GM11168 (cell line): ENCODE measurements around the gene LCA5L.

Experiments used
- in situ Hi-C: fragments of 300-500 bp; cut with MboI; formaldehyde crosslinking; loops from one replicate; pipeline ENCODE4 v1.12.0; 2022; ENCODE audit warnings: low sequenced_read_pairs; ENCODE audit not compliant: unreplicated experiment

The LCA5L gene

DNA sequence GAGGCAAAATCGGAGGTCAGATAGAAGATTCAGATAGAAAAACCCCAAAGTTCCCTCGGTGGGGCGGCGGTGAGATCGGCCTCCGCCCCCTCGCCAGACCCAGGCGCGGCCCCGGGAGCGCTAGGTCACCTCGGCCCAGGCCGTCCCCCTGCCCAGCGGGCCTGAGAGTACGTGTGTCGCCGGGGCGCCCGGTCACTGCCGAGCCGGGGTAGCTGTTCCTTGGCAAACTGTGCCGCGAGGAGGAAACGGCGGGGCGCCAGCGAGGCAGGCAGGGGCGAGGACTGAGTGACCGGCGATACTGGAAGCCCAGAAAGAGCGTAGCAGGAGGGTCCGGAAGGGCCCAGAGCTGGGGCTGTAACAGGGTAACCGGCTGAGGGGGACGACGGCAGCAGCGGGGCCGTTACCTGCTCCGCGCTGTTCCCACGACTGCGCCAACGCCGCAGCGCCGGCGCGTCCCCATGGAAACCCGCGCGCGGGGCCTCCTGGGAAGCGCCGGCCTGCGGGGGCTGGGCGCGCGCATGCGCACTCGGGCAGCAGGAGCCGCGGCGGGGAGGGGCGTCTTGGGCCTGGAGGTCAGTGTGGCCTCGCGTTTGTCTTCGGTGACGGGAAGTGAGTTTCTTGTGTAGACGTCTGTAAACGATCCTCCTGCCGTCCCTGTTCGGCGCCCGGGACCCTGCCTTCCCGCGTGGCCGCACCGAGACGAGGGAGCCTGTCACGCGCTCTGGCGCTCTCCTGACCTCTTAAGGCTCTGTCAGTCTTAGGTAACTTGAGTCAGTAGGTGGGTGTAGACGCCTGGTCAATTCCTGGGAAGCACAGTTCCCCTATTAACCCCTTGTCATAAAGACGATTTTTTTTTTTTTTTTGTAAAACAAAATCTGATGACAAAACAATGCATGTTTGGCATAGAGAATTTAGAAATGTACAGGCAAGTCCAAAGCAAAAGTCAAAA is at the start of gene LCA5L:
TSS of gene LCA5L (minus strand) at position 458 of the 949 bp plus-strand sequence. CDS start 17,285 bp downstream, outside the sequence.
- in situ Hi-C loops, result no loop called here

DNA sequence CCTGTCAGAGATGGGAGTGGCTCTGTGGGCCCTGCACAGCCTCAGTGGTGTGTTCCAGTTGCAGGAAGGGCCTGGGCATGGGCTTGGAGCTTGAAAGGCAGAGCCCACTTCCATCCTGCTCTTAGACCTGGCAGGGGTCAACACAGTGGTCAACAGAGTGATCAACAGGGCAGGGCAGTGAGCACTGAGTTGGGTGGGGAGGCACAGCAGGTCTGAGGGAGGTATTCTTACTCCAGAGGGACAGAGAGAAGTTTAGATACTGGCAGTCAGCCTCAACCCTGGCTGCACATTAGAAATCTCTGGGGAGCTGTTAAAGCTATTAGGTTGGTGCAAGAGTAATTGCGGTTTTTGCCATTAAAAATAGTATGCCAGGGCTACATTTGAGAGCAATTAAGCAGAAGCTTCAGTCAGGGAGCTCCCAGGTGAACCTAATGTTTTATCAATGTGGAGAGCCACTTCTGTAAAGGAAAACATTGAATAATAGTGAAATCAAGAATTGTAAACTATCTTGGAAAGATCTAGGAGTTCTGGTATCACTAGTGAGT is 43.9 kb upstream of the LCA5L start:
- in situ Hi-C loops, result no loop called here

DNA sequence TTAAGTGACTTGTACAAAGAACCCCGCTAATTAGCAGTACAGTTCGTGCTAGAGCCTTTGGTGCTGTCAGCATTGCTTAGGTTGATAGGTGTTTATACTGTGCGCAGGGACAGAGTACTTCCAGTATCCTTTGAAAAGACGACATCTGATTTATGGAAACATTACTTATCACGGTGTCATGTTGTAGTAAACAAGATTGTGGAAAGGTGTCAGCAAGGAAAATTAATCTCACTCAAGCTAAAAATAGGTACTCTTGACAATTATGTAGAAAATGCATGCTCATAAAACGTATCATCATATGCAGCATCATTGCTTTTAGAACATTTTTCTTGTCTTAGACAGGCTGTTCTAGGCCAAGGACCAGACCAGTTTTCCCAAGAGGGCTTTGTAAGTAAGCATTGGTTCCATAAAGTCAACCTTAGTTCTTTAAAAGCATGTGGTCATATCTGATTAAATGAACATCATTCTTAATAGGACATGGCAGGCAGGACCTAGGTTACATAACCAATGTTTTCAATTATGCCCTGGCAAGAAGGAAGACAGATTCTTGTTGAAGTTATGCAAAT is 39.2 kb upstream of the LCA5L start:
- in situ Hi-C loops, result no loop called here

DNA sequence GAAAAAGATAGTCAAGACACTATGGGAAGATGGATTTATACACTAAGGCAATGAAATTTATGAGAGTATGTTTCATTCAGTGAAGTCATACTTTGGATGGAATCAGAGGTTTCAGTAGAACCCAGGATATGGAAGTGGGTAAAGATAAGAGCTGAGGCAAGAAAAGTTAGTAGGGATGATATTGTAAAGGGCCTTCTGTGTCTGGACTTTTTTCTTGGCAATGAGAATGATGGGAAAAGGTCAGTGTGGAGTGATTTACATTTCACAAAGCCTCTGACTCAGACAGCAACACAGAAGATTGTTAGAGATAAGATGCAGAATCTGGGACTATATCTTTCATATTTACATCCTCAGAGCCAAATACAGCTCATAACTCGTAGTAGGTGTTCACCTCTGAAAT is 38.3 kb upstream of the LCA5L start:
- in situ Hi-C loops, result no loop called here

DNA sequence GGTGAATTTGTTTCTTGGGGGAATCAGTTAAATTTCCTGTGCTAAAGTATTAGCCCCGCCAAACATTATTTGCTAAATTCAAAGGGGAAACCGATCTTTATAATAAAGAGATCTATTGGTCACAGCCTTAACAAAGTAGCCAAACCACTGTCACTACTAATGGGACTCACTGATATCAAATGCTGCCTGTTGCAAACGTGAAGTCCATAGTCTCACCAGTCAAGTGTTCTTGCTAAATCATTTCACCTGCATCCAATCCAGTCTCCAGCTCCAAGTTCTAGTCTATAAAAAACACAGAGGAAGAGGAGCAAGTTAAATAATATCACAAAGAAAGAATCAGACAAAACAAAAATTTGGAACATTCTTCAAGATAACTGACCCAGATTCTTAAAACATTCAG is 36.3 kb upstream of the LCA5L start:
- in situ Hi-C loops, result no loop called here

DNA sequence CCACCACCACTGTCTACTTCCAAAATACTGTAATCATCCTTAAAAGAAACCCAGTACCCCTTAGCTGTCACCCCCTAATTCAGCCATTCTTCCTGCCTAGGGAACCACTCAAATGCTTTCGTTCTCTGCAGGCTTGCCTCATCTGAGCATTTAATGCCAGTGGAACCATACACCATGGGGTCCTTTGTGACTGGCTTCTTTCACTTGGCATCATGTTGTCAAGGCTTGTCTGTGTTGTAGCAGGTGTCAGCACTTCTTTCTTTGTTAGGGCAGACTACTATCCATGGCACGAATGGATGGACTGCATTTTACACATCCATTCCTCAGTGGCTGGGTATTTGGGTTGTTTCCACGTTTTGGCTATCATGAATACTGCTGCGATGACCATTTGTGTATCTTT is 34.7 kb upstream of the LCA5L start:
- in situ Hi-C loops, result no loop called here

DNA sequence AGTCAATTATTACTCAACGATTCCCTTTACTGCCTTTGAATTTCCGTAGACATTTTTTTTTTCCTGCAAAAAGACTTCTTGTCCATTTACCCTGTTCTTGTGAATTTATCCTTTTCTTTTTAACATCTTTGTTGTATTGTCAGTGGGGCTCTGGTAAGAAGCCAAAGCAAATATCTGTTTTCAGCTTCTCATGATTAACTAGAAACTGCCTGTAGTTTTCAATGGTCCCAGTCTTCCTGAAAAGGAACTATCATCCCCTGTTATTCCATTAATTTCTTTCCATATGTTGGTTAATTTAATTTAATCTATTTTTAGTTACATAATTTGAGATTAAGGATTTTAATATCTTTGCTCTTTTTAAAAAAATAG is 34.2 kb upstream of the LCA5L start:
- in situ Hi-C loops, result no loop called here

DNA sequence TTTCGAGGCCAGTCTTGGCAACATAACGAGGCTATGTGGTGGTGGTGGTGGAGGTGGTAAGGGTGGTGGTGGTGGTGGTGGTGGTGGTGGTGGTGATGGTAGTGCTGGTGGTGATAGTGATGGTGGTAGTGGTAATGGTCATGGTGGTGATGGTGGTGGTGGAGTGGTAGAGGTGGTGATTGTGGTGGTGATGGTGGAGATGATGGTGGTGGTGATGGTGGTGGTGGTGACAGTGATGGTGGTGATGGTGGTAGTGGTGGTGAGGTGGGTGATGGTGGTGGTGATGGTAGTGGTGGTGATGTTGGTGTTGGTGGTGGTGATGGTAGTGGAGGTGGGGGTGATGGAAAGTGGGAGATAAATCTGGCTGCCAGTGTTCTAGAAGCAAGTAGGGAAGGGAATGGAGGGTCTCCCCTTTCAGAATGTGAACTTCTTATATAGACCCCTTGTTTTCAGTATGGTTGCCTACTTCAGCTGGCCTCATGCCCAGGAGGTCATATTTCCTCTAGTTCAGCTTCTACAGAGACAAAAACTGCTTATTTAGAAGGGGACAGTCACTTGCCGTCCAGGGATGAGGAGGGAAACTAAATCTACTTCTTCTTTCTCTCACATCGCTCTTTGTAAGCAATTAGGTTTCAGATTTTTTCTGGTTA is 33.7 kb upstream of the LCA5L start:
- in situ Hi-C loops, result no loop called here

DNA sequence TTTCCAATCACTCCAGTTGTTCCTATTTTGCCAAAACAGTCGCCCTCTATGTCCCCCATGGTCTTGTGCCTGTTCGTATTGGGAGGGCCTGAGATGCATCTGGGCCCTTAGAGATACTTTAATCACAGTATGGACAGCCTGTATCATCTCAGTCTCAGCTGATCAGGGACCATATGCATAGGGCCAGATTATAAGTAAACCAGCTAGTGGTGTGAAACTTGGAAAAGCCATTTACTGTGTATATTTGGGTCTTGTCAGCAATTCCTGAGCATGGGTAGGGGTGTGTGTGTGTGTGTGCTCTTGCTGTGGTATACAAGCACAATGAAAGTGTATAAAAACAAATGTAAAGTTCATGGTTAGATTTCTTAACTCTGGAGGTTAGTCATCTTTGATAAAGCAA is 29.0 kb upstream of the LCA5L start:
- in situ Hi-C loops, result no loop called here

DNA sequence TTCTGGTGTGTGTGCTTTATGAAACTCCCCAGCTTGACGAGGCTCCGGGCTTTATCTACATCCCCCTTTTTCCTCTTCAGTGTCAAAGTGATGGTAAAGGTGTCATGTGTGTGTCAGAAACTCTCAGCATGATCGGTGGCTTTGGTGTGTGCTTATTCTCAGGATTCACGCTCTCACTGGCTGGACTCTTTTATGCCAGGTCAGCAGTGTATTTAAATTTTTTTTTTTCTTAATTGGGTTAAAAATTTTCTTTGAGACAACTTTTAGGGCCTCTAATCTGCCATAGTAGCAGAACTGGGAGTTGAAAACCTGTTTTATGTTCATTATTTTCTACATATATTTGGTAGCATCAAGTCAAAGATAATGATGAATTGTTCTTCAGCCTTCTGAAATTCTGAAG is 27.2 kb upstream of the LCA5L start:
- in situ Hi-C loops, result no loop called here

DNA sequence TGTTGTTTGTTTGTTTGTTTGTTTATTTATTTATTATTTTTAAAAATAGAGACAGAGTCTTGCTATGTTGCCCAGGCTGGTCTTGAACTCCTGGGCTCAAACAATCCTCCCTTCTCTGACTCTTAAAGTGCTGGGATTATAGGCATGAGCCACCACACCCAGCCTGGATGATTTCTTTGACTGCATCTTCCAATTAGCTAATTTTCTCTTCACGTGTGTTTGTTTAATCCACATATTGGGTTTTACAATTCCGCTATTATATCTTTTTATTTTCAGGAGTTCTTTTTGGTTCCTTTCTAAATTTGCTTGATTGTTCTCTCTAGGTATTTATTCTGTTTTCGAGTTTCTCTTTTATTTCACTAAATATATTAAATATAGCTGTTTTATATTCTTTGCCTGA is 26.0 kb upstream of the LCA5L start:
- in situ Hi-C loops, result no loop called here

DNA sequence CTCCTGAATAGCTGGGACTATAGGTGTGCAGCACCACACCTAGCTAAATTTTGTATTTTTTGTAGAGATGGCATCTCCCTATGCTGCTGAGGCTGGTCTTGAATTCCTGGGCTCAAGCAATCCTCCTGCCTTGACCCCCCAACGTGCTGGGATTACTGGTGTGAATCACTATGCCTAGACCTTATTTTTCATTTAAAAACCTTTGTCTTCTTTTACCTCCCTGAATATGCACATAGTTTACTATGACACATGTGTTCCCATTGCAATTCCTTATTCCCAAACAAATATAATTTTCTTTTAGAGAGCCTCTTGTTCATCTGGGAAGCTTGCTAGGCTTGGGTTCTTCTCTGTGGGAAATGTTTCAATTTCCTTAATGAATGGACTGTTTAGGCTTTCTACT is 23.0 kb upstream of the LCA5L start:
- in situ Hi-C loops, result no loop called here

DNA sequence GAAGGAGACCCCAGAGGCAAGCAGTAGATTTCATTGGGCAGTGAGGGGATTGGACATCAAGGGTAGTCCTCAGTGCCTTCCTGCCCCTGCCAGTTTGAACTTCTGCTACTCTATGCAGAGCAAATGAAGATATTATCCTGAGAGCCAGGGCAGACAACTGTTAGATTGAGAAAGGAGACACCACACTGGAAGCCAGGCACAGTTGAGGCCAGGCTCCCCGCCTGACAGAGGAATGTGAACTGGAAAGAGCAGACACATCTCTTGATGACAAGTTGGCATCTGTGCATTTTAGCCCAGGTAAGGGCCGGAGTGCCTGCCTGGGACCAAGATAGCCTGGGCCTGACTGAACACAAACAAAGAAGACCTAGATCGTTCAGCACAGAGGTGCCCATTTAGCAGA is 22.2 kb upstream of the LCA5L start:
- in situ Hi-C loops, result no loop called here

DNA sequence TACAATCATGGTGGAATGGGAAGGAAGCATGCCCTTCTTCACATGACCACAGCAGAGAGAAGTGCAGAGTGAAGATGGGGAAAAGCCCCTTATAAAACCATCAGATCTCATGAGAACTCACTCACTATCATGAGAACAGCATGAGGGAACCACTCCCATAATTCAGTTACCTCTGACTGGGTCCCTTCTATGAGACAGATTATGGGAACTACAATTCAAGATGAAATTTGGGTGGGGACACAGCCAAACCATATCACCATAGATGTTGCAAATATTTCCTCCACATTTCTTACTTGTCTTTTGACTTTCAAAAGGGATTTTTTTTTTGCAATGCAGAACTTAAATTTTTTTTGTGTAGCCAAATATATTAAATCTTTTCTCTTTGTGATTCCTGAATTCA is 21.0 kb upstream of the LCA5L start:
- in situ Hi-C loops, result no loop called here

DNA sequence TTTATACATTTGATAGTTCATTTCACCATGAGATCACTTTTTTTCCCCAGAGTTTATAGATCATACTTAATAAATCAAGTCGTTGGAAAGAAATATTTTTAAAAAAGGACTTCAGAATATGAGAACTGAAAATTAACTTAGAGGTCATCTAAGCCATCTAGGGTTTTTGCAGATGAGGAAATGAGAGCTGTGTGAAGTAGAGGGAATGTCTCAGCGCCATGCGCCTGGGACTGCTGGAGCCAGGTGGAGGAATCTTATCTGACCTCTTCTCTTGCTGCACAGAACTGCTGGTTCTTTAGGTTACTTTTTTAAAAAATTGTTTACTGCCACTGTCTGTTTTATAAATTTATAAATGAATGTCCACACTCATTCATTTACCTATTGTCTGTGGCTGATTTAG is 17.7 kb upstream of the LCA5L start:
- in situ Hi-C loops, result no loop called here

DNA sequence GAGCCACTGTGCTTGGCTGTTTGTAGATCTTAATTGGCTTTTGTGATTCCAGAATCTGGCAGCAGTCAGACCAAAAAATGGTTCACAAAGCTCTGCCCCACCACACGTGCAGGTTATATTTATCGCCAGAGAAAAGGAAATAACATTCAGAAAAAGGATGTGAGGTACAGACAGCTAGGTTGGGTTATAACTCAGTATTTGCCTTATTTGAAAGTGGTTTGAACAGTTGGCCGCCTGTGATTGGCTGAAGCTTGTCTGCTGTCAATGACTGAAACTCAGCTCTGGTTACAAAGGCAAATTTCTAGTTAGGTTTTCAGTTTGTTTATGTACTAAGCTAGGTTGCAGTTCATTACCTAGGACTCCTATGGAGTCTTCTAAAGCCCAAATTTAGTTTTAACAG is 15.8 kb upstream of the LCA5L start:
- in situ Hi-C loops, result no loop called here

DNA sequence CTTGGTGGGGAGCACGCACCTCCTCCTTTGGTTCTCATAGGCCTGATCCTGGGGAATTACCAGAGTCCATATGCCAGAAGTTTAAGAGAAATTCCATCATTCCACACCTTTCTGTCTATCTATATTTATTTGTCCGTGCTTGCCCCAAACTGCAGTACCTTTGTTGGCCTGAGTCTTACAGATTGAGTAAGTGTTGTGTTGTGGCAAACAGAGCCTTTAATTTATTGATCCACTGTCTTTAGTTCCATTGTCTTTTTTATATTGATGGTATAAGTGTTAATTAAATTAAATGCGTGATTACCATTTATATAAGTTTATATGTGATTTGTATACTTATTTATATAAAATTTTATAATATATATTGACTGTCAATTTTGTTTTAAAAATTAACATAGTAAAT is 11.1 kb upstream of the LCA5L start:
- in situ Hi-C loops, result no loop called here

DNA sequence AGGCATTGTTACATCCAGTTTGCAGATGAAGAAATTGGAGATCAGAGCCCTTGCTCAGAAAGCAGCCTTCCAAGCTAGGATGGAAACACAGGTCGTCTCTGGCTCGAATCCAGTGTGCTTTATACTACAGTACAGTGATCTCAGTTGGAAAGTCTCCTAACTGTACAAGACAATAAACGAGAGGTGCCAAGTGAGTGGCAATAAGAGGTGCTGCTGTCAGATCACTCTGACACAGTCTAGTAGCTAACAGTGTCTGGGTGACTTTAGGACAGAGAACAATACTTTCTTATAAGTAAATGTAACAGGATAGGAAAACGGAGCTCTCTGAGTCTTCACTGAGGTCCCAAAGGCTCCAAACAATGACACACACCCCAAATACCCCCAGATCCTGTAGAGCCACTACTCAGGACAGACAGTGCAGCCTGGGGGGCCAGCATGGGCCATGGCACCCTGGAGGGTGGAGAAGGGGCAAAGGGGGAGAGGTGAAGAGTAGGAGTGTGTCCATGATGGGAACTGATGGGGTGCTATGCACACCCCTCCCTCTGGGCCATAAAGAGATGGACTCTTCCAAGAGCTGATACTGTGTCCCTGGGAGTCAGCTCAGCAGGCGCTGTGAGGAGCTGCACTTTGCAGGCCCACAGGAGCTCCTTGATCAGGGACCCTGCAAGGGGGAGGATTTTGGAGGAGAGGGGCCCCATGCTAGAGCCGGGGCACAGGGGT is 9.5 kb upstream of the LCA5L start:
- in situ Hi-C loops, result no loop called here

DNA sequence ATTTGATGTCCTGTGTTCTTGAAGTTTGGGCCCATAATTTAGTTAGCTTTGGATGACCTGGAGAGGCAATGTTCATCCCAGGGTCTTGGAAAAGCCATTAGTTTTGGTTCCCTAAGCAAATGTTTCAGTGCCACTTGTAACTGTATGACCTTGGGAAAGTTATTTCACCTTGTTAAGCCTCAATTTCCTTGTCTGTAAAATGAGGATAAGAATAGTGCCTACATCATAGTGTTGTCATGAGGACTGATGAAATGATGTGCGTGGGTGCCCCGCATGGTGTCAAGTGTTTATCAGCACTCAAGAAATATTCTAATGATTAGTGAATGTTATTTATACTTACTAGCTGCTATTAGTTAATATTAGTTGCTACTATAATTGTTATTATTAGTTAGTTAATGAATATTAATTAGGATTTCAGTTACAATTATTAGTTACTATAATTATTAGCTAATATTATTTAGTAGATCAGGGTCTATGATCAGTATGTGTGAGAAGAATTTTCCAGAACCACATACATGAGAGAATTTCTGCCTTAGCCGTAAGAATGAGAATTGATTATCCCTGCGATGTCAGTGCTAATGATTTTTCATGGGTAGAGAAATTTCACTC is 8.1 kb upstream of the LCA5L start:
- in situ Hi-C loops, result no loop called here

DNA sequence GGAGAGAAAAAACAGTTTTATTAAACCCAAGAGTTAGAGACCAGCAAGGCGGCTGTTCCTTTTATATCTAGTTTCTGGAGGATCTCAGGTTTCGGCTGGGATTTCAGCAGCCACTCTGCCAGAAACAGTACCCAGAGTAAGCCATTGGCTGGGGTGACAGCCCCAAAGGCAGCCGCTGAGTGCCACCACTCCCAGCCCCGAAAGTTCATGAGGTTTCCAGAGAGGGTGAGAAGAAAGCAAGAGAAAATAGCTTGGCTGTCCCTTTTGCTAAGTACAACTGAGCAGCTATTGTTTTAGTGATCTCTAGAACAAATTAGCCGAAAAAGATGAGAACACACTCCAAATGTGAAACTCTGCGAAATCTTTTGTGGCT is 7.4 kb upstream of the LCA5L start:
- in situ Hi-C loops, result no loop called here
